Measurements from ENCODE around the gene CAPN11. TPM values are rescaled to one million over a fixed set of nuclear protein-coding genes. Genes with fewer than 3 reads are reported as not detected.

The CAPN11 gene
- total and polyA plus RNA-seq, 2 donors from 2014 or later = 0.39 to 2.3 TPM

- Histone ChIP-seq H3K9ac (ENCODE audit: low read length in 3 of 3) (peak overlapping the region in 1 of 3 donors; percentile 3), H3K4me1 (ENCODE audit: control insufficient read depth in 2 of 3, insufficient read depth in 2 of 3, low read depth in 1 of 3, low read length in 3 of 3) (peaks cover 0 to 38% (median 14%) of the 10 kb centered on the region in 3 donors), H3K4me3 (ENCODE audit: low read length in 3 of 3) (no peak overlapping the region), H3K9me3 (ENCODE audit: control insufficient read depth in 2 of 3, insufficient read depth in 1 of 3, low read length in 3 of 3) (no peaks in the 10 kb centered on the region), H3K27ac (ENCODE audit: low read depth in 2 of 2, low read length in 2 of 2) (peak overlapping the region; percentile 86 to 91), H3K36me3 (ENCODE audit: control insufficient read depth in 2 of 3, insufficient read depth in 3 of 3, low read length in 3 of 3) (no peaks in the 10 kb centered on the region), H3K27me3 (ENCODE audit: control insufficient read depth, insufficient read depth, low read length) (no peaks in the 10 kb centered on the region)
- TF ChIP-seq CTCF (IDR thresholded peaks at IDR 0.05; ENCODE audit: borderline replicate concordance, extremely low read depth, insufficient read depth) = no peak
- intact Hi-C loops (cut with DNase I) = no loop called here
- DNase-seq (no peak), FAIRE-seq (no peak)
Observed at GRCh38 chr6:44221961-44222335, 63.3 kb downstream of the CAPN11 start.

- no peaks in the 10 kb centered on the region for H3K36me3 ChIP-seq (ENCODE audit: control insufficient read depth in 2 of 3, insufficient read depth in 3 of 3, low read length in 3 of 3)
- peak overlapping the region in 2 of 3 donors; percentile 51 to 55 for H3K9ac ChIP-seq (ENCODE audit: low read length in 3 of 3)
- H3K27ac ChIP-seq (ENCODE audit: low read depth in 2 of 2, low read length in 2 of 2) = peak overlapping the region; percentile 63 to 74
- DNase-seq = peak in 2 of 5 donors; percentile 39 to 65
- intact Hi-C loops (cut with DNase I) = no loop called here
- no peak for TF ChIP-seq CTCF (IDR thresholded peaks at IDR 0.05; ENCODE audit: borderline replicate concordance, extremely low read depth, insufficient read depth)
- no peak for FAIRE-seq
- peaks cover 0 to 35% (median 16%) of the 10 kb centered on the region in 3 donors for H3K4me1 ChIP-seq (ENCODE audit: control insufficient read depth in 2 of 3, insufficient read depth in 2 of 3, low read depth in 1 of 3, low read length in 3 of 3)
- H3K4me3 ChIP-seq (ENCODE audit: low read length in 3 of 3) = peak overlapping the region in 2 of 3 donors; percentile 30 to 39
- no peaks in the 10 kb centered on the region for H3K9me3 ChIP-seq (ENCODE audit: control insufficient read depth in 2 of 3, insufficient read depth in 1 of 3, low read length in 3 of 3)
- H3K27me3 ChIP-seq (ENCODE audit: control insufficient read depth, insufficient read depth, low read length) = no peaks in the 10 kb centered on the region
Observed at GRCh38 chr6:44222486-44223318, 64.1 kb downstream of the CAPN11 start.

- peak; percentile 82 to 93 (median 85) for DNase-seq
- no peak for FAIRE-seq
Observed at GRCh38 chr6:44223319-44224028, 64.9 kb downstream of the CAPN11 start, which contains the start of gene SLC29A1. TSS of gene SLC29A1 (plus strand) at chr6:44223595. CDS start at chr6:44227314, 3,719 bp downstream.

More at GRCh38 chr6:44223319-44224028, 64.9 kb downstream of the CAPN11 start, which contains the start of gene SLC29A1:
- Histone ChIP-seq H3K27ac (ENCODE audit: low read depth in 2 of 2, low read length in 2 of 2) (peak within 1 kb of the TSS; percentile 63 to 74), H3K36me3 (ENCODE audit: control insufficient read depth in 2 of 3, insufficient read depth in 3 of 3, low read length in 3 of 3) (no peaks in the 10 kb centered on the region), H3K27me3 (ENCODE audit: control insufficient read depth, insufficient read depth, low read length) (no peaks in the 10 kb centered on the region), H3K9ac (ENCODE audit: low read length in 3 of 3) (peak within 1 kb of the TSS in 2 of 3 donors; percentile 51 to 55), H3K9me3 (ENCODE audit: control insufficient read depth in 2 of 3, insufficient read depth in 1 of 3, low read length in 3 of 3) (no peaks in the 10 kb centered on the region), H3K4me3 (ENCODE audit: low read length in 3 of 3) (peak within 1 kb of the TSS; percentile 36 to 44 (median 43)), H3K4me1 (ENCODE audit: control insufficient read depth in 2 of 3, insufficient read depth in 2 of 3, low read depth in 1 of 3, low read length in 3 of 3) (peaks cover 0 to 30% (median 15%) of the 10 kb centered on the region in 3 donors)
- TF ChIP-seq CTCF (IDR thresholded peaks at IDR 0.05; ENCODE audit: borderline replicate concordance, extremely low read depth, insufficient read depth) = no peak
- intact Hi-C loops (cut with DNase I) = no loop called here
